ENCODE results near the gene MDM1.

MDM1 gene

GRCh38 chr12:68252077-68252476 lies 80.1 kb downstream of the MDM1 start:
- ATAC-seq, result no peak
- TF ChIP-seq ISL1 (CRISPR knock-in tag; IDR thresholded peaks at IDR 0.05), result no peak
- no peak for TF ChIP-seq TCF4 (CRISPR knock-in tag; IDR thresholded peaks at IDR 0.05; ENCODE audit: borderline replicate concordance)
- TF ChIP-seq TOX (CRISPR knock-in tag; IDR thresholded peaks at IDR 0.05; ENCODE audit: borderline replicate concordance), result no peak
- no peak for TF ChIP-seq ZNF70 (CRISPR knock-in tag; IDR thresholded peaks at IDR 0.05)
- no peak for TF ChIP-seq ESRRG (CRISPR knock-in tag; IDR thresholded peaks at IDR 0.05)

GRCh38 chr12:68250454-68250853 lies 81.7 kb downstream of the MDM1 start:
- no peak for TF ChIP-seq TSHZ2 (CRISPR knock-in tag; IDR thresholded peaks at IDR 0.05)
- no peak for TF ChIP-seq ZNF8 (CRISPR knock-in tag; IDR thresholded peaks at IDR 0.05)
- no peak for TF ChIP-seq RARB (CRISPR knock-in tag; IDR thresholded peaks at IDR 0.05)
- TF ChIP-seq BACH2 (CRISPR knock-in tag; IDR thresholded peaks at IDR 0.05; ENCODE audit: borderline replicate concordance), result no peak
- TF ChIP-seq OSR1 (CRISPR knock-in tag; IDR thresholded peaks at IDR 0.05), result no peak
- no peak for TF ChIP-seq ZFP30 (CRISPR knock-in tag; IDR thresholded peaks at IDR 0.05)
- no peak for TF ChIP-seq ZC3H10 (CRISPR knock-in tag; IDR thresholded peaks at IDR 0.05)
- no peak for TF ChIP-seq PATZ1 (CRISPR knock-in tag; IDR thresholded peaks at IDR 0.05; ENCODE audit: borderline replicate concordance)
- TF ChIP-seq TCF4 (CRISPR knock-in tag; IDR thresholded peaks at IDR 0.05; ENCODE audit: borderline replicate concordance), result no peak
- TF ChIP-seq ESRRG (CRISPR knock-in tag; IDR thresholded peaks at IDR 0.05), result no peak
- TF ChIP-seq SNAI2 (CRISPR knock-in tag; IDR thresholded peaks at IDR 0.05), result no peak
- no peak for TF ChIP-seq POU6F1 (CRISPR knock-in tag; IDR thresholded peaks at IDR 0.05; ENCODE audit: borderline replicate concordance, low read depth)
- no peak for TF ChIP-seq CSDC2 (CRISPR knock-in tag; IDR thresholded peaks at IDR 0.05)
- no peak for TF ChIP-seq ZNF565 (CRISPR knock-in tag; conservative IDR thresholded peaks at IDR 0.05; ENCODE audit: low read depth)
- TF ChIP-seq CREB5 (CRISPR knock-in tag; IDR thresholded peaks at IDR 0.05; ENCODE audit: low read depth), result no peak
- no peak for TF ChIP-seq PPARA (CRISPR knock-in tag; IDR thresholded peaks at IDR 0.05; ENCODE audit: borderline replicate concordance)
- no peak for TF ChIP-seq ZNF70 (CRISPR knock-in tag; IDR thresholded peaks at IDR 0.05)
- no peak for TF ChIP-seq ISL1 (CRISPR knock-in tag; IDR thresholded peaks at IDR 0.05)
- ATAC-seq, result no peak

- TF ChIP-seq ZC3H10 (CRISPR knock-in tag; IDR thresholded peaks at IDR 0.05) (no peak), TCF4 (CRISPR knock-in tag; IDR thresholded peaks at IDR 0.05; ENCODE audit: borderline replicate concordance) (no peak)
- no peak for ATAC-seq
Measured at GRCh38 chr12:68247785-68248184, 84.4 kb downstream of the MDM1 start.

GRCh38 chr12:68246350-68246749 lies 85.8 kb downstream of the MDM1 start:
- ATAC-seq, result no peak
- TF ChIP-seq PPARA (CRISPR knock-in tag; IDR thresholded peaks at IDR 0.05; ENCODE audit: borderline replicate concordance) (no peak), ZNF70 (CRISPR knock-in tag; IDR thresholded peaks at IDR 0.05) (no peak), TCF4 (CRISPR knock-in tag; IDR thresholded peaks at IDR 0.05; ENCODE audit: borderline replicate concordance) (no peak), PATZ1 (CRISPR knock-in tag; IDR thresholded peaks at IDR 0.05; ENCODE audit: borderline replicate concordance) (no peak), GLIS3 (CRISPR knock-in tag; IDR thresholded peaks at IDR 0.05) (no peak), CSRNP3 (CRISPR knock-in tag; IDR thresholded peaks at IDR 0.05) (no peak), TOX (CRISPR knock-in tag; IDR thresholded peaks at IDR 0.05; ENCODE audit: borderline replicate concordance) (no peak), ZFP3 (CRISPR knock-in tag; IDR thresholded peaks at IDR 0.05) (no peak), ZFP30 (CRISPR knock-in tag; IDR thresholded peaks at IDR 0.05) (no peak), CSDC2 (CRISPR knock-in tag; IDR thresholded peaks at IDR 0.05) (no peak), ARNTL (CRISPR knock-in tag; IDR thresholded peaks at IDR 0.05; ENCODE audit: borderline replicate concordance, low read depth) (no peak), BACH2 (CRISPR knock-in tag; IDR thresholded peaks at IDR 0.05; ENCODE audit: borderline replicate concordance) (no peak), ISL1 (CRISPR knock-in tag; IDR thresholded peaks at IDR 0.05) (no peak), RARB (CRISPR knock-in tag; IDR thresholded peaks at IDR 0.05) (no peak), CREB5 (CRISPR knock-in tag; IDR thresholded peaks at IDR 0.05; ENCODE audit: low read depth) (no peak)

Data from SK-N-SH treated with all-trans-retinoic acid at 6 μM for 48 hours (cell line).